Epithelial cell of esophagus (primary cell): ENCODE measurements around the gene C17orf58.

ENCODE experiments used
- DNase-seq: peaks from one replicate; pipeline ENCODE4 v3.0.0; 2010; ENCODE audit warnings: low read depth
- H3K4me3 ChIP-seq: 2 replicates; pipeline ENCODE4 v1.5.1; 2011; ENCODE audit warnings: mild to moderate bottlenecking, low read length, control low read depth
- TF ChIP-seq, protein P1 (sequence below): IDR thresholded peaks from 2 replicates; pipeline ENCODE4 v1.5.1; 2011; ENCODE audit warnings: low read depth, mild to moderate bottlenecking, low read length, control low read depth, inconsistent platforms; ENCODE audit not compliant: insufficient read depth; ENCODE audit errors: missing control alignments

The C17orf58 gene

DNA sequence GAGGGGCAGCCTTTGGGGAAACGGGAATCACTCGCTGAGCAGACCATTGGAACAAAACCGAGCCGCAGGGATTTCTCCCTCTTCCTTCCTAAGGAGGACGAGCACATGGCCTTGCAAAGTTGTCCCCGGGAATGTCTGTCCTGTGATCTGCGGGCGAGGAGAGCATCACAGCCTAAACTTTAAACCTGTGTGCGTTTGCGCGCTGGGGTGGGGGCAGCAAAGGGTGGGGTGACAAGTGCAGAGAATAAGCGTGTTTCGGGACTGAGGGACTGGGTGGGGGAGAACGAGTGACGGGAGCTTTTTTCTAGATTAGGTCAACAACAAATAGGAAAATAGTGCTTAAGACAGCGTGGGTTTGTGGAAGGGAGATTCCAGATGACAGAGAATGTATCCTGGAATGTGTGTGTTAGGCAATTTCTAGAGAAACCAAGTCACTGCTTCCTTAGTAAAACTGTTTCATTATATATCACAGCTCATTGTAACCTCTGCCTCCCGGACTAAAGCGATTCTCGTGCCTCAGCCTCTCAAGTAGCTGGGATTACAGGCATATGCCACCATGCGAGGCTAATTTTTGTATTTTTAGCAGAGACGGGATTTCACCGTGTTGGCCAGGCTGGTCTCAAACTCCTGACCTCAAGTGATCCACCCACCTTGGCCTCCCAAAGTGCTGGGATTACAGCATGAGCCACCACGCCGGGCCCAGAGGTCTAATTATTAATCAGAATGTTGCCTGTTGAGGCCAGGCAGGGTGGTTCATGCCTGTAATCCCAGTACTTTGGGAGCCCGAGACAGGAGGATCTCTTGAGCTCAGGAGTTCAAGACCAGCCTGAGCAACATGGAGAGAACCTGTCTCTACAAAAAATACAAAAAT, at the start of gene C17orf58:
Gene C17orf58 (minus strand): TSS at position 169 of the 871 bp plus-strand sequence. CDS start 271 bp downstream, outside the sequence.
- peak; percentile 66 for DNase-seq
- peak within 1 kb of the TSS; percentile 49 for H3K4me3 ChIP-seq

DNA sequence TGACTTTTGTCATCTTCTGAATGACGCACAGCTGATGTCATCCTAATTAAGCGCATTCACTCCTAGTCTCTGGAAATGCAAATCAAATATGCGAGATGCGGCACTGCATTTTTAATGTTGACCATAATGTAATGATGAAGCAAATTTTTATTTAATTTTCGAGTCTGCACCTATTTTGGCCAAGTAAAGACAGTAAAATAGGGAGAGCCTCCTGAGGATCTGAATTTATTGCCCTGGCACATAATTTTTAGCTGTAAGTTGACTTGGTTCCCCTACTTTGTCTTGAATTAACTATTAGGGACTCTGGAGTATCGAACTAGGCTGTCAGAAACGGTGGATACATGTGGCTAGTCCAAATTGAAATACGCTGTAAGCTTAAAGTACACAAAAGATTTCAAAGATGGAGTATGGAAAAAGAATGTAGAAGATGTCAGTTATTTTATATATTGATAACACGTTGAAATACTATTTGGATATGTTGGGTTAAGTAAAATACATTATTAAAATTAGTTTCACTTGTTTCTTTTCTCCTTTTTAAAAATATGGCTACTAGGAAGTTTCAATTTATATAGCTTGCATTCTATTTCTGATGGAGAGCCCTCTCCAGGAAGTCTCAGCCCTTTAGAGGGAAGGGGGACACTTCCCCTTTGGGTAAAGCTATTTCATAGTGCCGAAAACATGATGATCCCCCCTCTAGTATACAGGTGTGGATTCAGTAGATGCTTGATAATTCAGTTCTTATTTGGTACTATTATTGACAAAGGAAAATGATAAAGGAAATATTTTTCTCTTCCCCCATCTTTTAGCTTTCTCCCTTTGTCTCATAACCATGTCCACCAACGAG, 40.3 kb upstream of the C17orf58 start:
- DNase-seq: peak; percentile 74
- TF ChIP-seq, protein P1, sequence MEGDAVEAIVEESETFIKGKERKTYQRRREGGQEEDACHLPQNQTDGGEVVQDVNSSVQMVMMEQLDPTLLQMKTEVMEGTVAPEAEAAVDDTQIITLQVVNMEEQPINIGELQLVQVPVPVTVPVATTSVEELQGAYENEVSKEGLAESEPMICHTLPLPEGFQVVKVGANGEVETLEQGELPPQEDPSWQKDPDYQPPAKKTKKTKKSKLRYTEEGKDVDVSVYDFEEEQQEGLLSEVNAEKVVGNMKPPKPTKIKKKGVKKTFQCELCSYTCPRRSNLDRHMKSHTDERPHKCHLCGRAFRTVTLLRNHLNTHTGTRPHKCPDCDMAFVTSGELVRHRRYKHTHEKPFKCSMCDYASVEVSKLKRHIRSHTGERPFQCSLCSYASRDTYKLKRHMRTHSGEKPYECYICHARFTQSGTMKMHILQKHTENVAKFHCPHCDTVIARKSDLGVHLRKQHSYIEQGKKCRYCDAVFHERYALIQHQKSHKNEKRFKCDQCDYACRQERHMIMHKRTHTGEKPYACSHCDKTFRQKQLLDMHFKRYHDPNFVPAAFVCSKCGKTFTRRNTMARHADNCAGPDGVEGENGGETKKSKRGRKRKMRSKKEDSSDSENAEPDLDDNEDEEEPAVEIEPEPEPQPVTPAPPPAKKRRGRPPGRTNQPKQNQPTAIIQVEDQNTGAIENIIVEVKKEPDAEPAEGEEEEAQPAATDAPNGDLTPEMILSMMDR: no peak
- peak overlapping the region; percentile 77 for H3K4me3 ChIP-seq

DNA sequence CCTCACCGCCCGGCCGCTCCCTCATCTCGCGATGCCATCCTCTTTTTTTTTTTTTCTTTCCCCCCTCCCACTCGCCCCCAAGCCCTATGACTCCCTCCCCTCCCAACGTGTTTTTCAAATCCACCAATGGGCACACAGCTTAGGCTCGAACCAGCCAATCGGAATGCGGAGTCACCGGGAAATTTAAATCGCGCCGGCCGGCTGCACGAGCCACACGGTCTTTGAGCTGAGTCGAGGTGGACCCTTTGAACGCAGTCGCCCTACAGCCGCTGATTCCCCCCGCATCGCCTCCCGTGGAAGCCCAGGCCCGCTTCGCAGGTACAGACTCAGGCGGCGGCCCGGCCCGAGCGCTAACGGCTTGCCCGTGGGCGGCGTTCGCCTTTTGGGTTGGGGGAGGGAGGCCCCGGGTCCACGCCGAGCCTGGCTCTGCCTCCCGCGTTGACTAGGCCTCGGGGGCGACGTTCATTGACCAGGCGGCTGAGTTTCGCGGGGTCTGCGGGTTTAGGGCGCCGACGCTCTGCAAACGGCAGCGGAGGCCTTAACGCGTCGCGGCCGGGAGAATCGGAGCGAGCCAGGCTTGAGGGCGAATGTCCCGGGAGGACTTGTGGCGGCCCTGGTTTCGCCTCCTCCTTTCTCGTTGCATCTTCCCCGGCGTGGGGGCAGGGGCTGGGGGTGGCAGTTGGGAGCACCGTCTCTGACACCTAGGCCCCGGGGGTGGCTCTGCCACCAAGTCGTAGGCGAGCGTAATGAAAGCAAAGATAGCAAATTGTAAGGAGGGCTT, 39.4 kb upstream of the C17orf58 start, which contains the start of gene KPNA2:
Gene KPNA2 (plus strand): TSS at position 213 of the 781 bp plus-strand sequence. CDS start 1,398 bp downstream, outside the sequence.
- H3K4me3 ChIP-seq: peak within 1 kb of the TSS; percentile 77
- TF ChIP-seq, protein P1: no peak
- peak; percentile 98 for DNase-seq

DNA sequence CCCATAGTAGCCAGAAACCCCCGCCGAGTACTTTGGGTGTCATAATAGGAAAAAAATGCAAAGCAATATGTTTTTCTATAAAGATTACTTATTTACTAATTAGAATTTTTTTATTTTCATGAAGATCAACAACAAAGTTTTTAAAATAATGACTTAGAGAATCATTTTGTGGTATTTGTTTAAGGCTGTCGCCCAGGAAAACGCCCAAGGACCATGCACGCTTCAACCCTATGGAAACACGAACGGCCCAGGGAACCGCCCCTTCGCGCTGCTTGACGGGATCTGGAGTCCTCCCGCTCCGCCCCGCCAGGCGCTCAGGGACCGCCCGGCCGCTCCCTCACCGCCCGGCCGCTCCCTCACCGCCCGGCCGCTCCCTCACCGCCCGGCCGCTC, 38.9 kb upstream of the C17orf58 start:
- TF ChIP-seq, protein P1: no peak
- no peak for DNase-seq

DNA sequence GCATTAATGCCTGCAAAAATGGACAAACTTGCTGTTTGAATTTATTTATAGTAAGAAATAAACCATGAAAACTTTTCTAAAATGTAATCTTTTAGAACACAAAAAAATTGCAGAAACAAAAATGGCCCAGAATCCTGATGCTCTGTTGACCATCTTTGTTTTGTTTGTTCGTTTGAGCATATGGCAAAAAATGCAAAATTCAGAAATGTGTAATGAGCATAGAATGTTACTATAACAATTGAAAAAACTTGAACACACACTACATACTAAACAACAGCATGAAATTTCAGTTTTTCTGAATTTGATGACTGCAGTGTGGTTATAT, 38.1 kb upstream of the C17orf58 start:
- H3K4me3 ChIP-seq: no peak overlapping the region
- TF ChIP-seq, protein P1: no peak
- DNase-seq: no peak

More for the DNA sequence above, 38.9 kb upstream of the C17orf58 start:
- peak overlapping the region; percentile 34 for H3K4me3 ChIP-seq

DNA sequence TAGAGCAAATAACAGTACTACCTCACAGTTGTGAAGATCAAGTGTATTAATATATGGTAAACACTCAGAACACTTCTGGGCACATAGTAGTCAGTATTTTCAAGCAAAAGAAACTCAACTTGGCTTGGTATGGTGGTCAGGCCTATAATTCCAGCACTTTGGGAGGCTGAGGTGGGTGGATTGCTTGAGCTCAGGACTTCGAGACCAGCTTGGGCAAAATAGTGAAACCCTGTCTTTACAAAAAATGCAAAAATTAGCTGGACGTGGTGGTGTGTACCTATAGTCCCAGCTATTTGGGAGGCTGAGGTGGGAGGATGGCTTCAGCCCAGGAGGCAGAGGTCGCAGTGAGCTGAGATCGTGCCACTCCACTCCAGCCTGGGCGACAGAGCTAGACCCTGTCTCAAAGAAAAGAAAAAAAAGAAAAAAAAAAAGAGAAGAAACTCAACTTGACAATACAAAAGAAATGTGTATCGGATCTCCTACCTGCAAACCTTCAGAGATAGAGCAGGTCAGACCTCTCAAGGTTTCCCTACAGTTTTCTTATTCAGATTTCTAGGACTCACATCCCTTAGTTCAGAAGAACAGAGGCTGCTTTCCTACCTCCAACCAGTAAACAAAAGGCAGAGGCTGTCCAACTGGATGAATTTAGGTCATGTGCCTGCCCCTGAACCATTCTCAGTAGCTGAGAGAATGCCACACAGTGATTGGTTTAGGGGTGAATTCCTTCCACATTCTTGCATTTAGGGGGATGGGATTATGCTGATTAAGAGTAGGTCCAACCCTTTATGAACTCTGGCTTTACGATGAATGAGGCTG, 37.6 kb upstream of the C17orf58 start:
- H3K4me3 ChIP-seq: no peak overlapping the region
- DNase-seq: peak; percentile 25
- TF ChIP-seq, protein P1: no peak
